HepG2 (cell line): ENCODE data around the gene THRB. TPM values are rescaled to one million over a fixed set of nuclear protein-coding genes. Genes with fewer than 3 reads are reported as not detected.

ENCODE experiments used
- BRD4 ChIP-seq: sonication (generic); formaldehyde crosslinking; IDR thresholded peaks from 2 replicates; pipeline ENCODE4 v1.4.0; 2020; ENCODE audit warnings: missing genetic modification reagents
- DMAP1 ChIP-seq: IDR thresholded peaks from 2 replicates; pipeline ENCODE4 v1.6.1; 2016
- ERF ChIP-seq: IDR thresholded peaks from 2 replicates; pipeline ENCODE4 v1.6.1; 2018; ENCODE audit warnings: missing biosample characterization, missing genetic modification reagents
- MAF1 ChIP-seq: sonication (generic); formaldehyde crosslinking; IDR thresholded peaks from 2 replicates; pipeline ENCODE4 v1.5.0; 2020; ENCODE audit warnings: missing genetic modification reagents, borderline replicate concordance
- MATR3 ChIP-seq: sonication (generic); formaldehyde crosslinking; IDR thresholded peaks from 2 replicates; pipeline ENCODE4 v1.4.0; 2020; ENCODE audit warnings: missing genetic modification reagents
- NR2F6 ChIP-seq, 2 experiments: IDR thresholded peaks; 2 replicates each; pipeline ENCODE4 v1.6.1; 2016; ENCODE audit warnings: antibody characterized with exemption in 1 of 2, mild to moderate bottlenecking in 1 of 2
- PHB2 ChIP-seq: fragments of 450-650 bp; IDR thresholded peaks from 2 replicates; pipeline ENCODE4 v1.6.1; 2018; ENCODE audit not compliant: partially characterized antibody
- STAT5B ChIP-seq: sonication (generic); formaldehyde crosslinking; IDR thresholded peaks from 2 replicates; pipeline ENCODE4 v1.4.0; 2020; ENCODE audit warnings: missing genetic modification reagents
- ZFAT ChIP-seq: sonication (generic); formaldehyde crosslinking; conservative IDR thresholded peaks from 2 replicates; pipeline ENCODE4 v1.8.1; 2023; ENCODE audit warnings: missing genetic modification reagents, inconsistent platforms
- ZMYM4 ChIP-seq: sonication (generic); formaldehyde crosslinking; IDR thresholded peaks from 2 replicates; pipeline ENCODE4 v1.8.1; 2023; ENCODE audit warnings: mild to moderate bottlenecking, missing genetic modification reagents
- ZNF367 ChIP-seq: sonication (generic); formaldehyde crosslinking; IDR thresholded peaks from 2 replicates; pipeline ENCODE4 v1.4.0; 2020; ENCODE audit warnings: missing genetic modification reagents, borderline replicate concordance
- ZNF75D ChIP-seq: sonication (generic); formaldehyde crosslinking; IDR thresholded peaks from 2 replicates; pipeline ENCODE4 v1.8.1; 2023; ENCODE audit warnings: missing genetic modification reagents, mild to moderate bottlenecking, borderline replicate concordance
- ZNF772 ChIP-seq: sonication (generic); formaldehyde crosslinking; IDR thresholded peaks from 2 replicates; pipeline ENCODE4 v1.5.0; 2020; ENCODE audit warnings: mild to moderate bottlenecking, missing genetic modification reagents
- ZSCAN12 ChIP-seq: sonication (generic); formaldehyde crosslinking; IDR thresholded peaks from 2 replicates; pipeline ENCODE4 v1.9.0; 2021; ENCODE audit warnings: mild to moderate bottlenecking, missing genetic modification reagents
- polyA plus RNA-seq, 8 experiments: library from polyadenylated mRNA; depleted of rRNA in 3 of 8; stranded (reverse) in 7 of 8; unstranded in 1 of 8; fragments of >200 nt; fragmentation: Illumina TruSeq in 4 of 8; extraction: Trizol in 4 of 8; gene quantifications; 2 replicates each; pipeline versions ENCODE4 v1.2.1 to v1.2.3, GENCODE V29; 2011 to 2016; ENCODE audit warnings: low read depth in 4 of 8, missing spikeins in 1 of 8, mixed read lengths in 1 of 8; ENCODE audit not compliant: insufficient read depth in 1 of 8
- total RNA-seq, 5 experiments: library from RNA; depleted of rRNA; stranded (reverse); fragments of >200 nt; fragmentation: Illumina TruSeq; extraction: Trizol; gene quantifications; 2 replicates each; pipeline ENCODE4 v1.2.3, GENCODE V29; 2016; ENCODE audit warnings: low read depth in 1 of 5
- TF ChIP-seq, protein P1 (sequence below): sonication (generic); formaldehyde crosslinking; IDR thresholded peaks from 2 replicates; pipeline ENCODE4 v1.4.0; 2020; ENCODE audit warnings: mild to moderate bottlenecking, missing genetic modification reagents
- TF ChIP-seq, protein P2 (sequence below): sonication (generic); formaldehyde crosslinking; IDR thresholded peaks from 2 replicates; pipeline ENCODE4 v1.4.0; 2020; ENCODE audit warnings: missing genetic modification reagents
- TF ChIP-seq, protein P3 (sequence below): sonication (generic); formaldehyde crosslinking; IDR thresholded peaks from 2 replicates; pipeline ENCODE4 v1.4.0; 2020; ENCODE audit warnings: missing genetic modification reagents
- TF ChIP-seq, protein P4 (sequence below): sonication (generic); formaldehyde crosslinking; IDR thresholded peaks from 2 replicates; pipeline ENCODE4 v1.5.1; 2020; ENCODE audit warnings: mild to moderate bottlenecking, missing genetic modification reagents

THRB gene
- total and polyA plus RNA-seq, 2 of the 13 experiments (the other 11 are each of a cell fraction or from before 2014, with no cell fraction given): 4.7 to 22.7 TPM

DNA sequence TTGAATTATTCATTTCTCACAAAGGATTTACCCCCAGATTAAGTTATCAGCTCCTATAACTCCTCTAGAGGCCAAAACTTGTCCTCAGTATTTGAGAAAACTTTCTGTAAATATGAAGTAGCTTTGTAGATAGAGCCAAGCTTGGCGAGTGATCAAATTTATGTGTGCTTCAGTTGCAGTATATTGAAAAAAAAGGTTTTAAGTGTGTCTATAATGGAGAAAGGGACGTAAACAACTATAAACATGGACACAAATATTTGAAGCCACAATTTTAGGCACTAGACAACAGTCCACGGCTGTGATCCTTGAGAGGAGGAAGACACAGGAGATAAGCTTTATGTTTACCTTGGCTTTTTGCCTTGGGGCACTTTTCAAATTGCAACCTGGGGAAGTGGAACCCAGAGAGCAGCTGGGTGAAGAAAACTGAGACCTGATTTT, 118.7 kb downstream of the THRB start (continued):
- TF ChIP-seq, protein P1, sequence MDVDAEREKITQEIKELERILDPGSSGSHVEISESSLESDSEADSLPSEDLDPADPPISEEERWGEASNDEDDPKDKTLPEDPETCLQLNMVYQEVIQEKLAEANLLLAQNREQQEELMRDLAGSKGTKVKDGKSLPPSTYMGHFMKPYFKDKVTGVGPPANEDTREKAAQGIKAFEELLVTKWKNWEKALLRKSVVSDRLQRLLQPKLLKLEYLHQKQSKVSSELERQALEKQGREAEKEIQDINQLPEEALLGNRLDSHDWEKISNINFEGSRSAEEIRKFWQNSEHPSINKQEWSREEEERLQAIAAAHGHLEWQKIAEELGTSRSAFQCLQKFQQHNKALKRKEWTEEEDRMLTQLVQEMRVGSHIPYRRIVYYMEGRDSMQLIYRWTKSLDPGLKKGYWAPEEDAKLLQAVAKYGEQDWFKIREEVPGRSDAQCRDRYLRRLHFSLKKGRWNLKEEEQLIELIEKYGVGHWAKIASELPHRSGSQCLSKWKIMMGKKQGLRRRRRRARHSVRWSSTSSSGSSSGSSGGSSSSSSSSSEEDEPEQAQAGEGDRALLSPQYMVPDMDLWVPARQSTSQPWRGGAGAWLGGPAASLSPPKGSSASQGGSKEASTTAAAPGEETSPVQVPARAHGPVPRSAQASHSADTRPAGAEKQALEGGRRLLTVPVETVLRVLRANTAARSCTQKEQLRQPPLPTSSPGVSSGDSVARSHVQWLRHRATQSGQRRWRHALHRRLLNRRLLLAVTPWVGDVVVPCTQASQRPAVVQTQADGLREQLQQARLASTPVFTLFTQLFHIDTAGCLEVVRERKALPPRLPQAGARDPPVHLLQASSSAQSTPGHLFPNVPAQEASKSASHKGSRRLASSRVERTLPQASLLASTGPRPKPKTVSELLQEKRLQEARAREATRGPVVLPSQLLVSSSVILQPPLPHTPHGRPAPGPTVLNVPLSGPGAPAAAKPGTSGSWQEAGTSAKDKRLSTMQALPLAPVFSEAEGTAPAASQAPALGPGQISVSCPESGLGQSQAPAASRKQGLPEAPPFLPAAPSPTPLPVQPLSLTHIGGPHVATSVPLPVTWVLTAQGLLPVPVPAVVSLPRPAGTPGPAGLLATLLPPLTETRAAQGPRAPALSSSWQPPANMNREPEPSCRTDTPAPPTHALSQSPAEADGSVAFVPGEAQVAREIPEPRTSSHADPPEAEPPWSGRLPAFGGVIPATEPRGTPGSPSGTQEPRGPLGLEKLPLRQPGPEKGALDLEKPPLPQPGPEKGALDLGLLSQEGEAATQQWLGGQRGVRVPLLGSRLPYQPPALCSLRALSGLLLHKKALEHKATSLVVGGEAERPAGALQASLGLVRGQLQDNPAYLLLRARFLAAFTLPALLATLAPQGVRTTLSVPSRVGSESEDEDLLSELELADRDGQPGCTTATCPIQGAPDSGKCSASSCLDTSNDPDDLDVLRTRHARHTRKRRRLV: no peak
- TF ChIP-seq MAF1 (CRISPR knock-in tag): no peak
- TF ChIP-seq ZFAT (CRISPR knock-in tag): no peak
- TF ChIP-seq BRD4: no peak
- no peak for TF ChIP-seq NR2F6 (IDR thresholded peaks at IDR 0.05)
- 0 out of 2 replicates have a peak, but pooled peaks have one; percentile 18 for TF ChIP-seq NR2F6 (CRISPR knock-in tag; IDR thresholded peaks at IDR 0.05)
- TF ChIP-seq DMAP1 (CRISPR knock-in tag): no peak
- TF ChIP-seq, protein P2, sequence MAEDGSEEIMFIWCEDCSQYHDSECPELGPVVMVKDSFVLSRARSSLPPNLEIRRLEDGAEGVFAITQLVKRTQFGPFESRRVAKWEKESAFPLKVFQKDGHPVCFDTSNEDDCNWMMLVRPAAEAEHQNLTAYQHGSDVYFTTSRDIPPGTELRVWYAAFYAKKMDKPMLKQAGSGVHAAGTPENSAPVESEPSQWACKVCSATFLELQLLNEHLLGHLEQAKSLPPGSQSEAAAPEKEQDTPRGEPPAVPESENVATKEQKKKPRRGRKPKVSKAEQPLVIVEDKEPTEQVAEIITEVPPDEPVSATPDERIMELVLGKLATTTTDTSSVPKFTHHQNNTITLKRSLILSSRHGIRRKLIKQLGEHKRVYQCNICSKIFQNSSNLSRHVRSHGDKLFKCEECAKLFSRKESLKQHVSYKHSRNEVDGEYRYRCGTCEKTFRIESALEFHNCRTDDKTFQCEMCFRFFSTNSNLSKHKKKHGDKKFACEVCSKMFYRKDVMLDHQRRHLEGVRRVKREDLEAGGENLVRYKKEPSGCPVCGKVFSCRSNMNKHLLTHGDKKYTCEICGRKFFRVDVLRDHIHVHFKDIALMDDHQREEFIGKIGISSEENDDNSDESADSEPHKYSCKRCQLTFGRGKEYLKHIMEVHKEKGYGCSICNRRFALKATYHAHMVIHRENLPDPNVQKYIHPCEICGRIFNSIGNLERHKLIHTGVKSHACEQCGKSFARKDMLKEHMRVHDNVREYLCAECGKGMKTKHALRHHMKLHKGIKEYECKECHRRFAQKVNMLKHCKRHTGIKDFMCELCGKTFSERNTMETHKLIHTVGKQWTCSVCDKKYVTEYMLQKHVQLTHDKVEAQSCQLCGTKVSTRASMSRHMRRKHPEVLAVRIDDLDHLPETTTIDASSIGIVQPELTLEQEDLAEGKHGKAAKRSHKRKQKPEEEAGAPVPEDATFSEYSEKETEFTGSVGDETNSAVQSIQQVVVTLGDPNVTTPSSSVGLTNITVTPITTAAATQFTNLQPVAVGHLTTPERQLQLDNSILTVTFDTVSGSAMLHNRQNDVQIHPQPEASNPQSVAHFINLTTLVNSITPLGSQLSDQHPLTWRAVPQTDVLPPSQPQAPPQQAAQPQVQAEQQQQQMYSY (CRISPR knock-in tag): no peak
- TF ChIP-seq STAT5B (CRISPR knock-in tag): no peak
- no peak for TF ChIP-seq ZNF75D
- TF ChIP-seq ERF (CRISPR knock-in tag): no peak
- TF ChIP-seq, protein P3, sequence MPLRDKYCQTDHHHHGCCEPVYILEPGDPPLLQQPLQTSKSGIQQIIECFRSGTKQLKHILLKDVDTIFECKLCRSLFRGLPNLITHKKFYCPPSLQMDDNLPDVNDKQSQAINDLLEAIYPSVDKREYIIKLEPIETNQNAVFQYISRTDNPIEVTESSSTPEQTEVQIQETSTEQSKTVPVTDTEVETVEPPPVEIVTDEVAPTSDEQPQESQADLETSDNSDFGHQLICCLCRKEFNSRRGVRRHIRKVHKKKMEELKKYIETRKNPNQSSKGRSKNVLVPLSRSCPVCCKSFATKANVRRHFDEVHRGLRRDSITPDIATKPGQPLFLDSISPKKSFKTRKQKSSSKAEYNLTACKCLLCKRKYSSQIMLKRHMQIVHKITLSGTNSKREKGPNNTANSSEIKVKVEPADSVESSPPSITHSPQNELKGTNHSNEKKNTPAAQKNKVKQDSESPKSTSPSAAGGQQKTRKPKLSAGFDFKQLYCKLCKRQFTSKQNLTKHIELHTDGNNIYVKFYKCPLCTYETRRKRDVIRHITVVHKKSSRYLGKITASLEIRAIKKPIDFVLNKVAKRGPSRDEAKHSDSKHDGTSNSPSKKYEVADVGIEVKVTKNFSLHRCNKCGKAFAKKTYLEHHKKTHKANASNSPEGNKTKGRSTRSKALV (CRISPR knock-in tag): no peak
- TF ChIP-seq ZMYM4 (CRISPR knock-in tag): peak; percentile 60
- TF ChIP-seq MATR3 (CRISPR knock-in tag): no peak
- TF ChIP-seq ZSCAN12: no peak
- no peak for TF ChIP-seq PHB2
- no peak for TF ChIP-seq ZNF772
- no peak for TF ChIP-seq ZNF367 (CRISPR knock-in tag)
- TF ChIP-seq, protein P4, sequence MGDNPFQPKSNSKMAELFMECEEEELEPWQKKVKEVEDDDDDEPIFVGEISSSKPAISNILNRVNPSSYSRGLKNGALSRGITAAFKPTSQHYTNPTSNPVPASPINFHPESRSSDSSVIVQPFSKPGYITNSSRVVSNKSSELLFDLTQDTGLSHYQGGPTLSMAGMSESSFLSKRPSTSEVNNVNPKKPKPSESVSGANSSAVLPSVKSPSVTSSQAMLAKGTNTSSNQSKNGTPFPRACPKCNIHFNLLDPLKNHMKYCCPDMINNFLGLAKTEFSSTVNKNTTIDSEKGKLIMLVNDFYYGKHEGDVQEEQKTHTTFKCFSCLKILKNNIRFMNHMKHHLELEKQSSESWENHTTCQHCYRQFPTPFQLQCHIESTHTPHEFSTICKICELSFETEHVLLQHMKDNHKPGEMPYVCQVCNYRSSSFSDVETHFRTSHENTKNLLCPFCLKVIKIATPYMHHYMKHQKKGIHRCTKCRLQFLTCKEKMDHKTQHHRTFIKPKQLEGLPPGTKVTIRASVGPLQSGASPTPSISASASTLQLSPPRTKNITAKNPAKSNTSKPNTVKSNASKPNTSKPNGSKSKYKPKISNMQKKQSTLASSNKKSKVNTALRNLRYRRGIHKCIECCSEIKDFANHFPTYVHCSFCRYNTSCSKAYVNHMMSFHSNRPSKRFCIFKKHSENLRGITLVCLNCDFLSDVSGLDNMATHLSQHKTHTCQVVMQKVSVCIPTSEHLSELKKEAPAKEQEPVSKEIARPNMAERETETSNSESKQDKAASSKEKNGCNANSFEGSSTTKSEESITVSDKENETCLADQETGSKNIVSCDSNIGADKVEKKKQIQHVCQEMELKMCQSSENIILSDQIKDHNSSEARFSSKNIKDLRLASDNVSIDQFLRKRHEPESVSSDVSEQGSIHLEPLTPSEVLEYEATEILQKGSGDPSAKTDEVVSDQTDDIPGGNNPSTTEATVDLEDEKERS (CRISPR knock-in tag): no peak
